Fibroblast of pulmonary artery (primary cell): Measurements from ENCODE around the gene ZSCAN12.

Source experiments
- DNase-seq: peaks from one replicate; pipeline ENCODE4 v3.0.0-alpha.2; 2010; ENCODE audit warnings: low read depth
- H3K4me3 ChIP-seq: replicated peaks from 2 replicates; pipeline ENCODE4 v1.5.1; 2011; ENCODE audit warnings: low read depth, mild to moderate bottlenecking, control low read depth, low read length, moderate library complexity
- CTCF ChIP-seq: IDR thresholded peaks from 2 replicates; pipeline ENCODE4 v1.5.1; 2011; ENCODE audit warnings: mild to moderate bottlenecking, control low read depth, low read length, inconsistent platforms; ENCODE audit errors: missing control alignments

The ZSCAN12 gene

GRCh38 chr6:28349344-28349891 lies 50.1 kb downstream of the ZSCAN12 start:
- TF ChIP-seq CTCF, result no peak
- H3K4me3 ChIP-seq, result peak overlapping the region; percentile 88
- DNase-seq, result no peak

- no peak for TF ChIP-seq CTCF
- DNase-seq, result no peak
- no peak overlapping the region for H3K4me3 ChIP-seq
These were observed 52.4 kb downstream of the ZSCAN12 start for GRCh38 chr6:28347119-28347518.

- H3K4me3 ChIP-seq, result no peak overlapping the region
- no peak for TF ChIP-seq CTCF
- no peak for DNase-seq
These were observed 54.3 kb downstream of the ZSCAN12 start for GRCh38 chr6:28345201-28345600.

GRCh38 chr6:28343898-28344677 lies 55.5 kb downstream of the ZSCAN12 start:
- DNase-seq, result no peak
- no peak overlapping the region for H3K4me3 ChIP-seq
- TF ChIP-seq CTCF, result no peak

- no peak for DNase-seq
- H3K4me3 ChIP-seq, result no peak overlapping the region
- no peak for TF ChIP-seq CTCF
These were observed 59.0 kb downstream of the ZSCAN12 start for GRCh38 chr6:28340310-28341095.

- H3K4me3 ChIP-seq, result no peak overlapping the region
- no peak for TF ChIP-seq CTCF
These were observed 62.4 kb downstream of the ZSCAN12 start for GRCh38 chr6:28337121-28337520.

More at GRCh38 chr6:28337121-28337520, 62.4 kb downstream of the ZSCAN12 start:
- no peak for DNase-seq
